NCI-H69 (cell line): ENCODE measurements around the gene CACNA1C.

Source experiments
- DNase-seq: peaks from one replicate; lab custom pipeline; 2025; lab: John Stamatoyannopoulos, UW

The CACNA1C gene

DNA sequence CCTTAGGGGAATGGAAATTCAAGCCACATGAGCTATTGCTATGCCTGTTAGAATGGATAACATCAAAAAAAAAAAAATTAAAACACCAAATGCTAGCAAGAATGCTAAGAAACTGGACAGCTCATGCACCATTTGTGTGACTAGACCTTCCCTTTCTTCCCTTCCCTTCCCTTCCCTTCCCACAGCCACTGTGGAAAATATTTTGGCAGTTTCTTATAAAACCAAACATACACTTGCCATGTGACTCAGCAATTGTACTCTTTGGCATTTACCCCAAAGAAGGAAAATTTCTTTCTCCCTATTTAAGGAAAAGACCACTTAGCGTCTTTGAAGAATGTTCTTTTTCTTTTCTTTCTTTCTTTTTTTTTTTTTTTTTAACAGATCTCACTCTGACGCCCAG, 692.9 kb downstream of the CACNA1C start:
- DNase-seq, result no peak
